H9 (cell line): ENCODE results near the gene SEPTIN7. TPM values are rescaled to one million over a fixed set of nuclear protein-coding genes. Genes with fewer than 3 reads are reported as not detected.

Experiments
- DNase-seq: peaks from one replicate; pipeline ENCODE4 v3.0.0-alpha.2; 2017
- H2AFZ ChIP-seq: one replicate; pipeline ENCODE4 v1.6.1; 2013; ENCODE audit warnings: mild to moderate bottlenecking, low read length, control low read depth, moderate library complexity
- H2AK5ac ChIP-seq: 2 replicates; pipeline ENCODE4 v1.6.1; 2013; ENCODE audit warnings: low read length, control low read depth, mixed read lengths; ENCODE audit not compliant: insufficient read length
- H2BK120ac ChIP-seq: one replicate; pipeline ENCODE4 v1.6.1; 2013; ENCODE audit warnings: low read depth, mild to moderate bottlenecking, low read length, control low read depth, inconsistent platforms; ENCODE audit not compliant: poor library complexity, severe bottlenecking
- H2BK12ac ChIP-seq: 2 replicates; pipeline ENCODE4 v1.6.1; 2013; ENCODE audit warnings: low read length, control low read depth, mixed read lengths, low read depth; ENCODE audit not compliant: insufficient read length
- H2BK15ac ChIP-seq: 2 replicates; pipeline ENCODE4 v1.6.1; 2013; ENCODE audit warnings: low read depth, low read length, control low read depth
- H2BK20ac ChIP-seq: one replicate; pipeline ENCODE4 v1.6.1; 2013; ENCODE audit warnings: low read depth, mild to moderate bottlenecking, low read length, control low read depth, inconsistent platforms; ENCODE audit not compliant: poor library complexity, severe bottlenecking
- H2BK5ac ChIP-seq: 2 replicates; pipeline ENCODE4 v1.6.1; 2013; ENCODE audit warnings: low read length, control low read depth, mixed read lengths; ENCODE audit not compliant: insufficient read length
- H3K14ac ChIP-seq: 2 replicates; pipeline ENCODE4 v1.6.1; 2013; ENCODE audit warnings: low read length, control low read depth; ENCODE audit not compliant: insufficient read depth
- H3K18ac ChIP-seq: 2 replicates; pipeline ENCODE4 v1.6.1; 2013; ENCODE audit warnings: low read depth, mild to moderate bottlenecking, mixed read lengths, low read length, control low read depth; ENCODE audit not compliant: insufficient read length
- H3K23ac ChIP-seq: 2 replicates; pipeline ENCODE4 v1.6.1; 2013; ENCODE audit warnings: low read length, control low read depth, mixed read lengths, low read depth; ENCODE audit not compliant: insufficient read length
- H3K23me2 ChIP-seq: 2 replicates; pipeline ENCODE4 v1.6.1; 2013; ENCODE audit warnings: low read depth, mild to moderate bottlenecking, mixed read lengths, low read length, control low read depth; ENCODE audit not compliant: insufficient read length, poor library complexity, severe bottlenecking
- H3K27ac ChIP-seq: 2 replicates; pipeline ENCODE4 v1.5.1; 2013; ENCODE audit warnings: low read length, control low read depth, mixed read lengths, low read depth; ENCODE audit not compliant: insufficient read length
- H3K27me3 ChIP-seq: 2 replicates; pipeline ENCODE4 v1.6.1; 2013; ENCODE audit warnings: low read length, control low read depth, inconsistent platforms; ENCODE audit not compliant: insufficient read depth
- H3K4ac ChIP-seq: 2 replicates; pipeline ENCODE4 v1.6.1; 2013; ENCODE audit warnings: low read depth, mild to moderate bottlenecking, control low read depth, inconsistent platforms, low read length, moderate library complexity
- H3K4me1 ChIP-seq: 2 replicates; pipeline ENCODE4 v1.6.1; 2013; ENCODE audit warnings: low read length, control low read depth, inconsistent platforms; ENCODE audit not compliant: insufficient read depth
- H3K4me2 ChIP-seq: 2 replicates; pipeline ENCODE4 v1.6.1; 2013; ENCODE audit warnings: low read length, control low read depth, mixed read lengths; ENCODE audit not compliant: insufficient read length, insufficient read depth
- H3K56ac ChIP-seq: 2 replicates; pipeline ENCODE4 v1.6.1; 2013; ENCODE audit warnings: low read depth, mild to moderate bottlenecking, mixed read lengths, low read length, control low read depth; ENCODE audit not compliant: insufficient read length
- H3K79me1 ChIP-seq: 2 replicates; pipeline ENCODE4 v1.6.1; 2013; ENCODE audit warnings: low read depth, mild to moderate bottlenecking, moderate library complexity, low read length, control low read depth, inconsistent platforms; ENCODE audit not compliant: insufficient read depth, poor library complexity, severe bottlenecking
- H3K79me2 ChIP-seq: 2 replicates; pipeline ENCODE4 v1.6.1; 2013; ENCODE audit warnings: low read length, control low read depth, inconsistent platforms; ENCODE audit not compliant: insufficient read depth
- H3K9ac ChIP-seq: 2 replicates; pipeline ENCODE4 v1.6.1; 2013; ENCODE audit warnings: low read length, control low read depth, mixed read lengths; ENCODE audit not compliant: insufficient read length; ENCODE audit errors: extremely low read depth
- H3K9me3 ChIP-seq: one replicate; pipeline ENCODE4 v1.6.1; 2013; ENCODE audit warnings: low read depth, low read length, inconsistent platforms; ENCODE audit not compliant: control insufficient read depth
- H3T11ph ChIP-seq: one replicate; pipeline ENCODE4 v1.6.1; 2013; ENCODE audit warnings: mild to moderate bottlenecking, low read length, control low read depth, inconsistent platforms
- H4K20me1 ChIP-seq: one replicate; pipeline ENCODE4 v1.6.1; 2013; ENCODE audit not compliant: control insufficient read depth, insufficient read length, insufficient read depth
- H4K5ac ChIP-seq: 2 replicates; pipeline ENCODE4 v1.6.1; 2013; ENCODE audit warnings: low read depth, mild to moderate bottlenecking, mixed read lengths, low read length, control low read depth; ENCODE audit not compliant: insufficient read length
- H4K8ac ChIP-seq: replicated peaks from 2 replicates; pipeline ENCODE4 v1.6.1; 2013; ENCODE audit warnings: low read length, control low read depth, mixed read lengths, low read depth; ENCODE audit not compliant: insufficient read length
- H4K91ac ChIP-seq: 2 replicates; pipeline ENCODE4 v1.6.1; 2013; ENCODE audit warnings: low read depth, mild to moderate bottlenecking, moderate library complexity, mixed read lengths, low read length, control low read depth; ENCODE audit not compliant: insufficient read length
- H3K27ac Mint-ChIP-seq, 3 experiments: 2 replicates in 2 of 3; 3 replicates in 1 of 3; pipeline ENCODE4 v1.8.0; 2020 to 2021; ENCODE audit warnings: mixed read lengths in 3 of 3, mild to moderate bottlenecking in 1 of 3, moderate library complexity in 1 of 3
- H3K27me3 Mint-ChIP-seq: 2 replicates; pipeline ENCODE4 v1.8.0; 2021; ENCODE audit warnings: low read depth, mild to moderate bottlenecking, moderate library complexity, mixed read lengths
- H3K36me3 Mint-ChIP-seq, 3 experiments: 2 replicates in 2 of 3; 3 replicates in 1 of 3; pipeline ENCODE4 v1.8.0; 2020 to 2021; ENCODE audit warnings: low read depth in 3 of 3, mixed read lengths in 3 of 3; ENCODE audit not compliant: insufficient read depth in 1 of 3
- H3K4me1 Mint-ChIP-seq, 2 experiments: 2 replicates each; pipeline ENCODE4 v1.8.0; 2020; ENCODE audit warnings: mixed read lengths in 2 of 2
- H3K4me3 Mint-ChIP-seq, 2 experiments: 2 replicates in 1 of 2; 3 replicates in 1 of 2; pipeline ENCODE4 v1.8.0; 2020 to 2021; ENCODE audit warnings: mild to moderate bottlenecking in 2 of 2, mixed read lengths in 2 of 2, moderate library complexity in 1 of 2
- H3K9me3 Mint-ChIP-seq, 2 experiments: 2 replicates in 1 of 2; 3 replicates in 1 of 2; pipeline ENCODE4 v1.8.0; 2020; ENCODE audit warnings: mild to moderate bottlenecking in 2 of 2, mixed read lengths in 2 of 2, moderate library complexity in 1 of 2
- WGBS: extraction: QIAGEN DNeasy Blood & Tissue Kit; methylation state at CpG from one replicate; pipeline ENCODE4 v1.1.7; 2013; ENCODE audit warnings: missing lambda C conversion rate, low lambda C conversion rate, mixed read lengths; ENCODE audit not compliant: insufficient read length; ENCODE audit errors: extremely low coverage; 5-methylcytosine and 5-hydroxymethylcytosine counted together
- total RNA-seq: library from RNA; stranded (reverse); gene quantifications from 2 replicates; pipeline ENCODE4 v1.2.1, GENCODE V29; 2021
- TF ChIP-seq, protein P1 (sequence below): fragments of 200-600 bp; sonication (generic); conservative IDR thresholded peaks from 3 replicates; pipeline ENCODE4 v1.8.0; 2021; ENCODE audit warnings: antibody characterized with exemption, mild to moderate bottlenecking

Gene SEPTIN7
- total RNA-seq, 1 experiment from 2014 or later: 184 TPM

DNA sequence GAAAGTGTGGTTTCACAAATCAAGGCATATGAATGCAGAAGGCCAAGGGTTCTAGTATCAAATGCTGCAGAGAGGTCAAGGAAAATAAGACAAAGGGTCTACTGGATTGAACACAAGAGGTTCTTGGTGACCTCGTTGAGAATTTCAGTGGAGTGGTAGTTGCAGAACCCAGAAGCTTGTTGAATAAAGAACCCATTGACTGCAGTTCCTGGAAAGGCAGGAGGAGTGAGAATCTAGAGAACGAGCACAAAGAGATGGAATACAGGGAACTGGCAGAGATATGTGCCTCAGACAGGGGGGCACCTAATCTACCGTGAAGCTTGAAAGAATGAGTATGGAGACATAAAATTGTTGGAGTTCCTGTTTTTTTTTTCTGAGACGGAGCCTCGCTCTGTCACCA, 3.5 kb upstream of the SEPTIN7 start:
- H3K27ac ChIP-seq: no peak overlapping the region
- no peak overlapping the region for H3K9ac ChIP-seq
- H3K4ac ChIP-seq: no peak overlapping the region
- no CpG with 5 or more reads among the region's 5 CpGs for WGBS
- TF ChIP-seq, protein P1, sequence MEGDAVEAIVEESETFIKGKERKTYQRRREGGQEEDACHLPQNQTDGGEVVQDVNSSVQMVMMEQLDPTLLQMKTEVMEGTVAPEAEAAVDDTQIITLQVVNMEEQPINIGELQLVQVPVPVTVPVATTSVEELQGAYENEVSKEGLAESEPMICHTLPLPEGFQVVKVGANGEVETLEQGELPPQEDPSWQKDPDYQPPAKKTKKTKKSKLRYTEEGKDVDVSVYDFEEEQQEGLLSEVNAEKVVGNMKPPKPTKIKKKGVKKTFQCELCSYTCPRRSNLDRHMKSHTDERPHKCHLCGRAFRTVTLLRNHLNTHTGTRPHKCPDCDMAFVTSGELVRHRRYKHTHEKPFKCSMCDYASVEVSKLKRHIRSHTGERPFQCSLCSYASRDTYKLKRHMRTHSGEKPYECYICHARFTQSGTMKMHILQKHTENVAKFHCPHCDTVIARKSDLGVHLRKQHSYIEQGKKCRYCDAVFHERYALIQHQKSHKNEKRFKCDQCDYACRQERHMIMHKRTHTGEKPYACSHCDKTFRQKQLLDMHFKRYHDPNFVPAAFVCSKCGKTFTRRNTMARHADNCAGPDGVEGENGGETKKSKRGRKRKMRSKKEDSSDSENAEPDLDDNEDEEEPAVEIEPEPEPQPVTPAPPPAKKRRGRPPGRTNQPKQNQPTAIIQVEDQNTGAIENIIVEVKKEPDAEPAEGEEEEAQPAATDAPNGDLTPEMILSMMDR: no peak
- no peaks in the 10 kb centered on the region for H3K4me1 ChIP-seq
- Mint-ChIP-seq H3K4me3 (no peak overlapping the region), H3K4me1 (peaks cover 18 to 19% of the 10 kb centered on the region in 2 experiments), H3K27me3 (no peaks in the 10 kb centered on the region), H3K36me3 (no peaks in the 10 kb centered on the region), H3K9me3 (no peaks in the 10 kb centered on the region), H3K27ac (no peak overlapping the region)
- H4K5ac ChIP-seq: no peak overlapping the region
- no peak overlapping the region for H4K91ac ChIP-seq
- no peaks in the 10 kb centered on the region for H3K27me3 ChIP-seq
- no peak overlapping the region for H3T11ph ChIP-seq
- no peak overlapping the region for H3K4me2 ChIP-seq
- H3K79me2 ChIP-seq: no peaks in the 10 kb centered on the region
- H3K9me3 ChIP-seq: no peaks in the 10 kb centered on the region
- peaks cover 4% of the 10 kb centered on the region for H3K23me2 ChIP-seq
- H2BK5ac ChIP-seq: no peak overlapping the region
- H4K20me1 ChIP-seq: no peaks in the 10 kb centered on the region
- no peak overlapping the region for H3K23ac ChIP-seq
- no peaks in the 10 kb centered on the region for H3K79me1 ChIP-seq
- no peak overlapping the region for H3K14ac ChIP-seq
- no peak overlapping the region for H2AFZ ChIP-seq
- H2BK12ac ChIP-seq: no peak overlapping the region
- H2BK15ac ChIP-seq: no peak overlapping the region
- H2BK120ac ChIP-seq: no peak overlapping the region
- DNase-seq: no peak
- no peak overlapping the region for H4K8ac ChIP-seq
- no peak overlapping the region for H3K18ac ChIP-seq
- no peak overlapping the region for H3K56ac ChIP-seq
- no peak overlapping the region for H2AK5ac ChIP-seq
- no peak overlapping the region for H2BK20ac ChIP-seq
